ENCODE measurements around the gene SMIM35.

- no peak for TF ChIP-seq CTCF (conservative IDR thresholded peaks at IDR 0.05 in 1 of 2, IDR thresholded peaks at IDR 0.05 in 1 of 2; ENCODE audit: extremely low read depth in 1 of 2, insufficient read depth in 1 of 2, low read depth in 1 of 2, low read length in 2 of 2)
- no peak for TF ChIP-seq EZH2 (IDR thresholded peaks at IDR 0.05; ENCODE audit: borderline replicate concordance, low read length)
Observed at GRCh38 chr11:118128310-118128709, 41.5 kb upstream of the SMIM35 start.

Measured in mammary epithelial cell (primary cell).